H1 (cell line): ENCODE data around the gene FAM114A2. TPM values are rescaled to one million over a fixed set of nuclear protein-coding genes. Genes with fewer than 3 reads are reported as not detected.

Source experiments
- RFX5 ChIP-seq: IDR thresholded peaks from 2 replicates; pipeline ENCODE4 v1.6.1; 2011; ENCODE audit warnings: low read depth, low read length, improper control_type of control experiment, borderline replicate concordance
- polyA plus RNA-seq, 7 experiments: library from polyadenylated mRNA; depleted of rRNA in 3 of 7; stranded (reverse) in 5 of 7; unstranded in 2 of 7; fragments of >200 nt in 5 of 7; fragments of 200-250 nt in 2 of 7; gene quantifications; 1 replicate in 5 of 7; 2 replicates in 1 of 7; 4 replicates in 1 of 7; pipeline versions ENCODE4 v1.2.1 to v1.2.3, GENCODE V29; 2011 to 2013; ENCODE audit warnings: missing spikeins in 2 of 7, mixed read lengths in 2 of 7
- total RNA-seq: library from RNA; stranded (reverse); fragmentation: NEBNext Ultra II Directional; extraction: Animal tissue kit (Norgen Biotek cat#: 25700); gene quantifications from 2 replicates; pipeline ENCODE4 v1.2.1, GENCODE V29; 2021

Gene FAM114A2
- total and polyA plus RNA-seq, 2 of the 8 experiments (the other 6 are each of a cell fraction or from before 2014, with no cell fraction given), result 3.8 to 9.2 TPM

DNA sequence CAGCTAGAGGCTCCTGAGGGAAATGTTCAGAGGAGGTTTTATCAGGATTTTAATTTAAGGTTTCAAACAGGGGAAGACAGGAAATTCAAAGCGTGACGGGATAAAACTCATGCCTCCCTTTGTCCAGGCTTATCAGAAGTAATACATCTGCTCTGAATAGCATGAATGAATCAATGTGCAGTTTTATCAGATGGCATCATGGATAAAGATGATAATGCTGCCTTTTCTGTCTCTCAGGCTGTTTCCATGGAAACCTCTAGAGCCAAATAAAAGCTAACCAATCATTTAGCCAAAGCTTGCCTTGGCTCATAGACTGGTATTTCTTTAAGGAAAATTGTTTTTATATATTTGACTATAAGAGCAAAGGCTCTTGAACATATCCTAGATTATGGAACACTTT, 16.5 kb upstream of the FAM114A2 start (continued):
- no peak for TF ChIP-seq RFX5
- TF ChIP-seq, all 59 proteins: peak for 0
